ENCODE results near the gene POLH.

GRCh38 chr6:43636308-43636659 lies 60.3 kb downstream of the POLH start:
- no peak for TF ChIP-seq REST (IDR thresholded peaks at IDR 0.05; ENCODE audit: unreplicated experiment)
- TF ChIP-seq CTCF (conservative IDR thresholded peaks at IDR 0.05; ENCODE audit: low read depth in 2 of 2) = no peak
- TF ChIP-seq EZH2 (IDR thresholded peaks at IDR 0.05; ENCODE audit: low read depth, unreplicated experiment) = no peak
- no peak for TF ChIP-seq CREB1 (CRISPR knock-in tag; IDR thresholded peaks at IDR 0.05; ENCODE audit: low read depth)
- TF ChIP-seq EZH2phosphoT487 (IDR thresholded peaks at IDR 0.05; ENCODE audit: unreplicated experiment) = no peak
- TF ChIP-seq POLR2AphosphoS5 (IDR thresholded peaks at IDR 0.05; ENCODE audit: low read depth) = no peak
- no peak for TF ChIP-seq JUNB (IDR thresholded peaks at IDR 0.05; ENCODE audit: unreplicated experiment)
- TF ChIP-seq ZNF114 (CRISPR knock-in tag; IDR thresholded peaks at IDR 0.05) = no peak
- TF ChIP-seq ETS1 (IDR thresholded peaks at IDR 0.05) = no peak
- no peak for TF ChIP-seq ZNF331 (CRISPR knock-in tag; IDR thresholded peaks at IDR 0.05; ENCODE audit: low read depth)
- no peak for TF ChIP-seq STAT1 (IDR thresholded peaks at IDR 0.05; ENCODE audit: unreplicated experiment)
- TF ChIP-seq NANOG (IDR thresholded peaks at IDR 0.05; ENCODE audit: borderline replicate concordance) = no peak

Data from GM23338 (cell line).